NCI-H2196 treated with DMSO at 0.1 percent for 48 hours (cell line): ENCODE data around the gene PCSK7.
"Not testable (repeated sequence)": the region's sequence is repeated elsewhere in the genome, so short reads cannot be mapped to it uniquely, and the experiment has no call there.

Source experiments
- DNase-seq: peaks from one replicate; lab custom pipeline; 2025; ENCODE audit not compliant: unreplicated experiment; lab: John Stamatoyannopoulos, UW

Gene PCSK7

DNA sequence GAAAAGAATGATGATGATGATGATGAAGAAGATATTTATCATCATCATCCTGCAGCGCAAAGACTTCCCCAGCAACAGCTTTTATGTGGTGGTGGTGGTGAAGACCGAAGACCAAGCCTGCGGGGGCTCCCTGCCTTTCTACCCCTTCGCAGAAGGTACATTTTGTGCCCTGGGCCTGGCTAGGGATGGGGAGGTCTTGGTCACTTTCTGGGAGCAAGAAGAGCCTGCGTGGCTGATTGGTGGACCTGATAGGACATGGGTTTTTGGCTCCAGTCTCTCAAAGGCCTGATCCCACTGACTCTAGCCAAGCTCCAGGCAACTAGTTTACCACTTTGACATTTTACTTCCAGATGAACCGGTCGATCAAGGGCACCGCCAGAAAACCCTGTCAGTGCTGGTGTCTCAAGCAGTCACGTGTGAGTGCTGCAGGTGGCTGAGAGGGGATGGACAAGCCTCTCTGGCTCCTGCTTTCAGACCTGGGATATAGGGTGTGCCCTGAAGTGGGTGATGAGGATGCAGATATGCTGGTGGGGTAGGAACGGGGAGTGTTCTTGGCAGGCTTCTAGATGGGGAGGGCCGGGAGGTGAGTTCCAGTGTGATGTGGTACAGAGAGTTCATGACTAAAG lies 48.0 kb downstream of the PCSK7 start:
- DNase-seq = no peak

GRCh38 chr11:117183178-117183577 lies 48.7 kb downstream of the PCSK7 start:
- not testable (repeated sequence) for DNase-seq

- no peak for DNase-seq
These were observed 49.3 kb downstream of the PCSK7 start for GRCh38 chr11:117182551-117182935.

- DNase-seq = no peak
These were observed 50.0 kb downstream of the PCSK7 start for GRCh38 chr11:117181586-117182550.

GRCh38 chr11:117180661-117181585 lies 51.0 kb downstream of the PCSK7 start:
- no peak for DNase-seq

DNA sequence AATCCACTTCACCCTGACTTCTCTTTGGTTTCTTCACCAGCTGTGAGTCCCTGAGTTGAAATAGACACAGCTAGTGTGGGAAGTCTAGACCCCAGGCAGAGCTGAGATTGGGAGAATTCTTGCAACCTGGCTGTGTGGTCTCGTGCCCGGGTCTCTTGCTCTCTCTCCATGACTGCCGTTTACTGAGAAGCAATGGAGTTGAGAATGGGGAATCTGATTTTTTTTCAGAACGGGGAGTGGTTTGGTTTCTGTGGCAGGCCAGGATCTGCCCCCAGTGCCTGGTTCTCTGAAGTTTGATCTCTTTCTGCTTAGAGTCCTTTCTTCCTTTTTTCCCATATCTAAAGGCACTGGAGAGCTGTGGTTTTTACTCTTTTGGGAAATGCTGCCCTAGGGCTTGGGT lies 51.9 kb downstream of the PCSK7 start:
- no peak for DNase-seq

DNA sequence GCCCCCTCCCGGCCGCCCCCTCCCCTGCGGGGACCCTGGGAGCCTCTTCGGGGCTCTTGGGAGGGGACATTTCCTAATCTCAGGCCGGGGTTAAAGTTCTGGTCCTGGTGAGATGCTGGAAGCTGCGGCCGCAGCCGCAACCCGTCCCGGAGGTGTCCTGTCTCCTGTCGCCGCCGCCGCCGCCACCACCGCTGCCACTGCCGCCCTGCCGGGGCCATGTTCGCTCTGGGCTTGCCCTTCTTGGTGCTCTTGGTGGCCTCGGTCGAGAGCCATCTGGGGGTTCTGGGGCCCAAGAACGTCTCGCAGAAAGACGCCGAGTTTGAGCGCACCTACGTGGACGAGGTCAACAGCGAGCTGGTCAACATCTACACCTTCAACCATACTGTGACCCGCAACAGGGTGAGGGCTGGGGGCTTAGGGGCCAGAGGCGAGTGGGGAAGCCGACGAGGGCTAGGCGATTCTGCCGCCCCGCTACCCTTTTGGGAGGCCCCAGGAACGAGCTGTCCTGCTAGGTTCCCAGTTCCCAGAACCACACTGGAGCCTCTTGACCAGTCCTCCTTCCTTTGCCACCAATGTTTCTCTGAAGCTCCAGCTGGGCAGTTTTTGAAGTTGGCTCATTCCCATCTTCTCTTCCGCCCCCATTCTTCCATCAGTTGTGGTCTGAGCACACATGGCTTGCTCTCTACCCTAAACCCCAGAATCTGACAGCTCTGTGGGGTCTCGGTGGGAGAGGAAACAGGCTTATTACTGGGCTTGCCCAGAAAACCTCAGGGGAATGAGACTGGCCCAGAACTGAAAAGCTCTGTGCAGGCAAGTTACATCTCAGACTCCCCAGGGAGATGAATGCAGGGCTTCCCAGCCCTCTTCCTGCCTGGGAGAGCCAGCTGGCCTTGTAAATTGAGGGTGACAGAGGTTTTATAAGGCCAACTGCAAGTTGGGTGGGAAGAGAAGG lies 52.5 kb downstream of the PCSK7 start:
- no peak for DNase-seq

- peak; percentile 55 for DNase-seq
These were observed 53.5 kb downstream of the PCSK7 start, which contains the start of gene SIDT2 for GRCh38 chr11:117178210-117179034. SIDT2 (plus strand) TSS chr11:117178743; CDS start chr11:117179264, 521 bp downstream.

DNA sequence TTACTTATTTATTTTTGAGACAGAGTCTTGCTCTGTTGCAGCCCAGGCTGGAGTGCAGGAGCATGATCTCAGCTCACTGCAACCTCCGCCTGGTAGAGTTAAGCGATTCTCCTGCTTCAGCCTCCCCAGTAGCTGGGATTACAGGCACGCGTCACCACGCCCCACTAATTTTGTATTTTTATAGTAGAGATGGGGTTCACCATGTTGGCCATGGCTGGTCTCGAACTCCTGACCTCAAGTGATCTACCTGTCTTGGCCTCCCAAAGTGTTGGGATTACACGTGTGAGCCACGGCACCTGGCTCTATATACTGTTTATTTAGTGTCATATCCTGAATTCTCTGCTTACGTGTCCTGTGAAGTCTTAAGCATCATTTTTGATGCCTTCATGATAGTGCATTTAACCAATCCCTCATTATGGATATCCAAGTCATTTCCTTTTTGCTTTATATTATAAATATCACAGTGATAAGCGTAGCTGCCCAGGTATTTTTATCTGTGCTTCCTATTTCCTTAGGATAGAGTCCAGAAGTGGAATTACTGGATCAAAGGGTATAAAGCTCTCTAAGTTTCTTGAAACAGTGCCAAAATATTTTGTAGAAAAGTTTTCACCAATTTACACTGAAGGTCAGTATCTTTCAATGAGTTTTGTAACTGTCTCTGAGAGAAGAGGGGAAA lies 54.2 kb downstream of the PCSK7 start:
- DNase-seq = no peak

GRCh38 chr11:117176186-117176585 lies 55.7 kb downstream of the PCSK7 start:
- DNase-seq = no peak

DNA sequence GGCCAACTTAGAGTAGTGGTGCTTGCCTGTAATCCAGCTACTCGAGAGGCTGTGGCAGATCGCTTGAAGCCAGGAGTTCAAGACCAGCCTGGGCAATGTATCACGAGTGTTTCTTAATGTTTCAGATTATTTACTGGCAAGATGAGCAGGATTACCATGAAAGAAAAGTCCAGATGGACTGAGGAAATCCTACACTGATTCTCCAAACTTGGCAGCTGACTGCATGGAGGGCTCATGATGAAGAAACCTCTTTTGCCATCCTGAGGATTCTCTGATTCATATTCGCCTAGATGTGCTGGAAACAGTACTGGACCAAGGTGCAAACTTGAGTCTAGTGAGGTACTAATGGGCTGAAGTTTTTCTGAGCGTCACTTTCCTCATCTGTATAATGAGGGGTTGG lies 56.1 kb downstream of the PCSK7 start:
- no peak for DNase-seq

- no peak for DNase-seq
These were observed 56.8 kb downstream of the PCSK7 start for GRCh38 chr11:117175104-117175503.

DNA sequence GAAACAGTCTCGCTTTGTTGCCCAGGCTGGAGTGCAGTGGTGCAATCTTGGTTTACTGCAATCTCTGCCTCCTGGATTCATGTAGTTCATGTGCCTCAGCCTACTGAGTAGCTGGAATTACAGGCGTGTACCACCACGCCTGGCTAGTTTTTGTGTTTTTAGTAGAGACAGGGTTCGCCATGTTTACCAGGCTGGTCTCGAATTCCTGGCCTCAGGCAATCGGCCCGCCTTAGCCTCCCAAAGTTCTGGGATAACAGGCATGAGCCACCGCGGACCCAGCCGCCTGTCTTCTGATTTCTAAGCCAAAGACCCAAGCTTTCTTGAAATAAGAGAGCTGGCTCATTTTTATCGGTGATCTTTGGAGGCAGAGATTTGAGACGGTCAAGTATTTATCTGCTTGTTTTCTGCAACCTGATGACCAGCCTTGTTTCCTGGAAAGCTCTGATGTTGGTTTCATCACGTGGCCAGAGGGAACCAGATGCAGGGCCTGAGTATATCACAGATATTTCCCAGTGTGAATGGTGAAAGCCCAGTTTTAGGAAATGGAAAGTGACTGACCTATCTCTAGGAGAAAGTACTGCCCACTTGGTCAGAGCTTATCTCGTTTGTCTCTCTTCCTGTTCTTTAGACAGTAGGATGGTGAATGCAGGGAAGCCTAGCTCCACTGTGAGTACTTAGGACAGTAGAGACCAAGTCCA lies 59.0 kb downstream of the PCSK7 start:
- no peak for DNase-seq

GRCh38 chr11:117171404-117172061 lies 60.3 kb downstream of the PCSK7 start:
- DNase-seq = no peak

GRCh38 chr11:117171007-117171403 lies 60.9 kb downstream of the PCSK7 start:
- no peak for DNase-seq

DNA sequence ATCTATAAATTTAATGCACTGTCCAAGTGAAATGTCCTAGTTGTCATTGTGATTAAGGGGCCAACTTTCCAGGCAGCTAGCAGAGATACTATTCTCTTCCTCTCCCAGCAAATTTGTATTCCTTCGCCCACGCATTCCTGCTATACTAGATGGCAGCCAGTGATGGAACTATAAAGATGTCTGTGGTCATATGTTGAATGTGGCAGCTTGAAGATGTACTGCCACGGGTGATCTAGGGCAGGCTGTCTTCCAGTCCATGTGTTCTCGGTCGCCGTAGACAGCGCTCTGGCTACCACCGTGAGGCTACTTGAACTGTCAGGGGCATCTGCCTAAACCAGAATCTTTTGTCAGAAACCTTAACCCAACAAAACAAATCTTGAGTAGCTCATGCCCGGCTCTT lies 61.7 kb downstream of the PCSK7 start:
- DNase-seq = no peak

GRCh38 chr11:117169736-117170135 lies 62.1 kb downstream of the PCSK7 start:
- DNase-seq = no peak

GRCh38 chr11:117166491-117166890 lies 65.4 kb downstream of the PCSK7 start:
- no peak for DNase-seq
